Testis (tissue), 2 donors: ENCODE measurements around the gene PHACTR4.

ENCODE experiments used
- POLR2A ChIP-seq: fragments of 450-650 bp; IDR thresholded peaks from one replicate; pipeline ENCODE4 v1.6.1; 2017; ENCODE audit warnings: antibody characterized with exemption, mild to moderate bottlenecking, moderate library complexity
- TF ChIP-seq, protein P1 (sequence below), 3 experiments: fragments of 450-650 bp in 2 of 3; fragments of 200-600 bp in 1 of 3; sonication (generic) in 1 of 3; IDR thresholded peaks; one replicate each; pipeline ENCODE4 v1.5.1; 2016 to 2019; ENCODE audit warnings: antibody characterized with exemption in 3 of 3, mild to moderate bottlenecking in 2 of 3, moderate library complexity in 1 of 3

DNA sequence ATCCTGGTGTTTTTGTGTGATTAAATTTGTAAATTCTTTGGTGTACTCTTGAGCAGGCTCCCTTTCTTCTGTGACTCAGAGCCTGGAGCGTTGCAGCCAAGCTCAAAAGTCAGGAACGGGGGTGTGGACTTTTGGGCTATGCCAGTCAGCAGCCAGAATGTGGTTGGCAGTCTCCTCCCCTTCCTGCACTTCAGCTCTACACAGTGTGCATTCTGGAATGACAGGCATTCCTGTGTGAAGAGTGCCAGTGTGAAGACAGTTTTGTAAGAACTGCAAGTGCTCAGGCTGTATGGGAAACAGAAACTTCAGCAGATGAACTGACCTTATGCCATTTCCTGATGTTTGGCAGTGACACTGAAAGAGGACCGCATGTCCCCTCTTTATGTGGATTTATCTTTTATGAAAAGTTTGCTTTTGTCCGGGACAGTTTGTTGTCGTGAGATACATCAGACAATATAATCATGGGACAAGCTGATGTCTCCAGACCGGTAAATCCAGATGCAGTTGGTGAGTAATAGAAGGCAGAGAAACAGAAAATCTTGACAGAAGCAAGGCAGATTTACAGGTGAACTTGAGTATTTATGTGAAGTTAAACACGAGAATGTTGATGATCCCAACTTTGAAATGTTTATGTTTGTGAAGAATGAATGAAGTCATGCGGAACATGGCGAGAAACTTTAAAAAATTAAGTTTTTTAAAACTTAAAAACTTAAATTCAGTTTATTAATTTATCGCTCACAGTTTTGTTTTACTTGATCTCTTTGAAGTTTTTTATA, 68.6 kb downstream of the PHACTR4 start:
- TF ChIP-seq, protein P1, sequence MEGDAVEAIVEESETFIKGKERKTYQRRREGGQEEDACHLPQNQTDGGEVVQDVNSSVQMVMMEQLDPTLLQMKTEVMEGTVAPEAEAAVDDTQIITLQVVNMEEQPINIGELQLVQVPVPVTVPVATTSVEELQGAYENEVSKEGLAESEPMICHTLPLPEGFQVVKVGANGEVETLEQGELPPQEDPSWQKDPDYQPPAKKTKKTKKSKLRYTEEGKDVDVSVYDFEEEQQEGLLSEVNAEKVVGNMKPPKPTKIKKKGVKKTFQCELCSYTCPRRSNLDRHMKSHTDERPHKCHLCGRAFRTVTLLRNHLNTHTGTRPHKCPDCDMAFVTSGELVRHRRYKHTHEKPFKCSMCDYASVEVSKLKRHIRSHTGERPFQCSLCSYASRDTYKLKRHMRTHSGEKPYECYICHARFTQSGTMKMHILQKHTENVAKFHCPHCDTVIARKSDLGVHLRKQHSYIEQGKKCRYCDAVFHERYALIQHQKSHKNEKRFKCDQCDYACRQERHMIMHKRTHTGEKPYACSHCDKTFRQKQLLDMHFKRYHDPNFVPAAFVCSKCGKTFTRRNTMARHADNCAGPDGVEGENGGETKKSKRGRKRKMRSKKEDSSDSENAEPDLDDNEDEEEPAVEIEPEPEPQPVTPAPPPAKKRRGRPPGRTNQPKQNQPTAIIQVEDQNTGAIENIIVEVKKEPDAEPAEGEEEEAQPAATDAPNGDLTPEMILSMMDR (IDR thresholded peaks at IDR 0.05) = no peak
- peak; percentile 17 for TF ChIP-seq POLR2A
